OCI-LY7 (cell line): ENCODE measurements around the gene C16orf96.

ENCODE experiments used
- CTCF ChIP-seq: fragments of 200-600 bp; sonication (generic); conservative IDR thresholded peaks from 2 replicates; pipeline ENCODE4 v1.5.1; 2014; ENCODE audit warnings: mild to moderate bottlenecking, antibody characterized with exemption, low read length, moderate library complexity, mixed read lengths
- EZH2phosphoT487 ChIP-seq: fragments of 200-600 bp; sonication (generic); IDR thresholded peaks from 2 replicates; pipeline ENCODE4 v1.6.1; 2018; ENCODE audit warnings: low read depth, borderline replicate concordance, mild to moderate bottlenecking, mixed run types, antibody characterized with exemption, low read length, moderate library complexity, mixed read lengths

- TF ChIP-seq CTCF = no peak
- no peak for TF ChIP-seq EZH2phosphoT487
Measured at GRCh38 chr16:4583906-4584305, 27.8 kb downstream of the C16orf96 start.
